Heart right ventricle (tissue), 16 donors: Measurements from ENCODE around the gene INHA. TPM values are rescaled to one million over a fixed set of nuclear protein-coding genes. Genes with fewer than 3 reads are reported as not detected.

Source experiments
- ATAC-seq, 8 donors: fragments of 200-7000 bp; cut with Tn5 transposase; one replicate each; pipeline ENCODE4 v1.9.1; 2020; ENCODE audit warnings: mild to moderate bottlenecking in 8 of 8, moderate library complexity in 8 of 8, moderate number of reproducible peaks in 1 of 8
- DNase-seq, 2 donors: peaks; one replicate each; pipeline ENCODE4 v3.0.0-alpha.2; 2020
- H3K27ac ChIP-seq, 10 donors: fragments of 200-600 bp; sonication (generic) in 2 of 10; one replicate each; pipeline versions ENCODE4 v1.5.0 to v1.8.0; 2020 to 2022; ENCODE audit warnings: mild to moderate bottlenecking in 3 of 10
- H3K27me3 ChIP-seq, 7 donors: fragments of 200-600 bp; one replicate each; pipeline ENCODE4 v1.8.0; 2021 to 2022; ENCODE audit warnings: mild to moderate bottlenecking in 2 of 7
- H3K36me3 ChIP-seq, 9 donors: fragments of 200-600 bp; sonication (generic) in 1 of 9; one replicate each; pipeline versions ENCODE4 v1.5.0 to v1.8.0; 2020 to 2022; ENCODE audit warnings: mild to moderate bottlenecking in 2 of 9
- H3K4me1 ChIP-seq, 9 donors: fragments of 200-600 bp; sonication (generic) in 1 of 9; one replicate each; pipeline versions ENCODE4 v1.5.0 to v1.8.0; 2020 to 2022; ENCODE audit warnings: mild to moderate bottlenecking in 4 of 9
- H3K4me3 ChIP-seq, 10 donors: fragments of 200-600 bp; sonication (generic) in 2 of 10; one replicate each; pipeline versions ENCODE4 v1.5.0 to v1.8.0; 2020 to 2022; ENCODE audit warnings: mild to moderate bottlenecking in 7 of 10, moderate library complexity in 2 of 10
- H3K9me3 ChIP-seq, 11 donors: fragments of 200-600 bp in 10 of 11; sonication (generic) in 2 of 11; one replicate each; pipeline versions ENCODE4 v1.5.0 to v1.8.0; 2013 to 2022; ENCODE audit warnings: mild to moderate bottlenecking in 2 of 11, control low read depth in 1 of 11, moderate library complexity in 1 of 11
- WGBS, 2 donors: extraction: QIAGEN DNeasy Blood & Tissue Kit; methylation state at CpG; one replicate each; pipeline ENCODE4 v1.1.7; 2013; ENCODE audit warnings: inconsistent platforms in 1 of 2; 5-methylcytosine and 5-hydroxymethylcytosine counted together
- intact Hi-C, 10 donors: fragments of 100-400 bp; cut with DNase I; formaldehyde crosslinking; loops; one replicate each; pipeline versions ENCODE4 v1.11.1 to v1.14.2; 2022
- polyA plus RNA-seq, 2 donors: library from polyadenylated mRNA; stranded (reverse); fragments of 200-250 nt; gene quantifications; one replicate each; pipeline ENCODE4 v1.2.3, GENCODE V29; 2013
- total RNA-seq, 10 donors: library from RNA; stranded (reverse); fragmentation: NEBNext Ultra II Directional in 3 of 10; extraction: Animal tissue kit (Norgen Biotek cat#: 25700) in 3 of 10; gene quantifications; one replicate each; pipeline versions ENCODE4 v1.2.1 to v1.2.4, GENCODE V29; 2021 to 2023
- TF ChIP-seq, protein P1 (sequence below), 9 donors: fragments of 200-600 bp; sonication (generic) in 2 of 9; IDR thresholded peaks; one replicate each; pipeline versions ENCODE4 v1.5.0 to v1.8.0; 2021 to 2022; ENCODE audit warnings: antibody characterized with exemption in 9 of 9, mild to moderate bottlenecking in 5 of 9, moderate library complexity in 1 of 9
- donor health status: Arrhythmogenic right ventricular cardiomyopathy.
- donor health status: ischemic (EF 13 %, LVEDD 7.1; RV severe dilation, severe dysfunction).
- donor health status: healthy with polysubstance abuse.
- donor health status: DM: no; HTN: yes; CAD: no.
- donor health status: DM: no; HTN: no; CAD: no.
- donor health status: ischemic (EF 25% LVEDD 6.9; RV normal size, moderate dysfunction).
- donor health status: ischemic (EF 25% LVEDD 5.7; RV mildly dilated, moderate dysfunction).
- donor health status: healthy.
- donor health status: DM: yes; HTN: yes; CAD: no.
- donor health status: Ischemic cardiomyopathy.
- donor health status: ischemic (EF 35%, LVEDD 5.7; RV mildly dilated, moderate dysfunction).
- donor health status: nonischemic (EF 11% LVEDD 7.7; RV severe dilation, severe dysfunction).
- donor health status: DM: yes; HTN: yes; CAD: no.
- donor health status: PGD.
- donor health status: ischemic (EF 29% LVEDD 5.4; RV normal size, mild dysfunction).
- donor health status: nonischemic (EF 23%, LVEDD 6.1; RV moderate dilation, normal function).

INHA gene
- total and polyA plus RNA-seq, 12 donors = 1.1 to 22.1 (median 3.0) TPM

DNA sequence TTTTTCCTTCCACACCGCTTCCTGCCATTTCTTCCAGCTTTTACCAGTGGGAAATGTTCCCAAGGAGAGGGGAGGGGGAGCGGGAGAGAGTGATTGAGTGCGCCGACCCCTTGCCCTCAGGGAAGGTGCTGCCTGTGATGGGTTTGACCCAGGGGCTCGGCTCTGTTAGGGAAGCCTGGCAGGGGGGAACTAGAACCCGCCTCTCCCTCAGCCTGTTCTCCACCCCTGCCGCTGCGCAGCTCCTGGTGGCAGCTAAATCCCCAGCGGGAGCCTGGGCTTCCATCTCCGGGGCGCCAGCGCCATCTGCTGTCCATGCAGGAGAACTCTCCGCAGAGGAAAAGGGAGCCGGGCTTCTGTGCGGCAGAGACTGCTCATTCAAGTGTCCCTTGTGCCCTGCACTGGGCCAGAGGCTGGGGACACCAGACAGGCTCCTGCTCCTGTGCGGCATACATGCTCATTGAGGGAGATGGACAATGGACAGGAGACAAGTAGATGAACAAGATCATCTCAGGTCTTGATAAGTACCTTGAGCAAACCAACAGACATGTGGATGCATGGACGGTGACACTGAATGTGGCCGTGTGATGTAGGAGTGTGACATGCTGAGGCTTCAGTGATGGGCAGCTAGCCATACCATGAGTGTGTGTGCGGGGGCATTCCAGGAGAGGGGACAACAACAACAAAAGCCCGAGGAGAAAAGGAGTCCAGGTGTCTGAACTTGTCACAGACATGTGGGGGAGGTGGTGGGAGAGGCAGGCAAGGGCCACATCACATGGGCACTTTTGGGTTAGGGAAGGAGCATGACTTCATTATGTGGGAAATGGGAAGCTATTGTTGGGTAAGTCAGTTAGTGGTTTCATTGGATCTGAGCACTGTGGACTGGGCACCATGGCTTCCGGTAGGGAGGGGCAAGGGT lies 41.8 kb upstream of the INHA start:
- ATAC-seq = peak; percentile 64 to 93 (median 86)
- no peak overlapping the region for H3K27ac ChIP-seq
- no peaks in the 10 kb centered on the region for H3K36me3 ChIP-seq
- peak; percentile 83 to 92 for DNase-seq
- TF ChIP-seq, protein P1, sequence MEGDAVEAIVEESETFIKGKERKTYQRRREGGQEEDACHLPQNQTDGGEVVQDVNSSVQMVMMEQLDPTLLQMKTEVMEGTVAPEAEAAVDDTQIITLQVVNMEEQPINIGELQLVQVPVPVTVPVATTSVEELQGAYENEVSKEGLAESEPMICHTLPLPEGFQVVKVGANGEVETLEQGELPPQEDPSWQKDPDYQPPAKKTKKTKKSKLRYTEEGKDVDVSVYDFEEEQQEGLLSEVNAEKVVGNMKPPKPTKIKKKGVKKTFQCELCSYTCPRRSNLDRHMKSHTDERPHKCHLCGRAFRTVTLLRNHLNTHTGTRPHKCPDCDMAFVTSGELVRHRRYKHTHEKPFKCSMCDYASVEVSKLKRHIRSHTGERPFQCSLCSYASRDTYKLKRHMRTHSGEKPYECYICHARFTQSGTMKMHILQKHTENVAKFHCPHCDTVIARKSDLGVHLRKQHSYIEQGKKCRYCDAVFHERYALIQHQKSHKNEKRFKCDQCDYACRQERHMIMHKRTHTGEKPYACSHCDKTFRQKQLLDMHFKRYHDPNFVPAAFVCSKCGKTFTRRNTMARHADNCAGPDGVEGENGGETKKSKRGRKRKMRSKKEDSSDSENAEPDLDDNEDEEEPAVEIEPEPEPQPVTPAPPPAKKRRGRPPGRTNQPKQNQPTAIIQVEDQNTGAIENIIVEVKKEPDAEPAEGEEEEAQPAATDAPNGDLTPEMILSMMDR (IDR thresholded peaks at IDR 0.05) = peak; percentile 94 to 98 (median 97)
- peaks cover 5 to 34% (median 18%) of the 10 kb centered on the region in 9 donors for H3K4me1 ChIP-seq
- peaks cover 0 to 60% (median 56%) of the 10 kb centered on the region in 7 donors for H3K27me3 ChIP-seq
- H3K9me3 ChIP-seq = no peaks in the 10 kb centered on the region
- 11 to 12% methylated on average over 21 of the region's 21 CpGs for WGBS, 2 donors
- H3K4me3 ChIP-seq = peak overlapping the region in 3 of 10 donors; percentile 11 to 21 (median 15)
- intact Hi-C loops = loop anchor here in 9 of 10 donors (1.0 to 5.0 kb wide), 8 partner anchors 33 to 128 kb away; partner anchors contain the start of gene GMPPA (in 1 of the 9)

DNA sequence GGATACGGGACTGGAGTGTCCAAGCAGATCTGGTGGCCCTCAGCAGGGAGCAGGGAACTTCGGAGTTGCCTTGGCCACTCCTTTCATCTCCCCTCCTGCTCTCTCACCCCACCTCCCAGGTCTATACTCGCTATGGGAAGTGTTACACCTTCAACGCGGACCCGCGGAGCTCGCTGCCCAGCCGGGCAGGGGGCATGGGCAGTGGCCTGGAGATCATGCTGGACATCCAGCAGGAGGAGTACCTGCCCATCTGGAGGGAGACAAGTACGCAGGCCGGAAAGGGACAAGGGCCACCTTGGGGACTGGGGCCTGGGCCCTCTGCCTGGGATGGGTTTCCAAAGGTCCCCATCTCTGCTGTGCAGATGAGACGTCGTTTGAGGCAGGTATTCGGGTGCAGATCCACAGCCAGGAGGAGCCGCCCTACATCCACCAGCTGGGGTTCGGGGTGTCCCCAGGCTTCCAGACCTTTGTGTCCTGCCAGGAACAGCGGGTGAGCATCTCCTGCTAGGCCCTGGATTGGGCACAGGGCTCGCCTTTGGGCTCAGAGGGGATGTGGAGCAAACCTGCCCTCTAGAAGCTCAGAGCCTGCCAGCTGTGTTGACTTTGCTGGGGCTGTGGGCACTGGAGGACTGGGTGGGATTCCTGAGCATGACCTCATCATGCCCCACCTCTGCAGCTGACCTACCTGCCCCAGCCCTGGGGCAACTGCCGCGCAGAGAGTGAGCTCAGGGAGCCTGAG lies 40.3 kb upstream of the INHA start:
- Histone ChIP-seq H3K4me1 (peaks cover 5 to 19% (median 12%) of the 10 kb centered on the region in 9 donors), H3K9me3 (no peaks in the 10 kb centered on the region), H3K4me3 (no peak overlapping the region), H3K27ac (no peak overlapping the region), H3K27me3 (peaks cover 0 to 46% (median 41%) of the 10 kb centered on the region in 7 donors), H3K36me3 (no peaks in the 10 kb centered on the region)
- intact Hi-C loops = loop anchor here in 8 of 10 donors (2.0 to 5.0 kb wide), 6 partner anchors 35 to 129 kb away; partner anchors contain the start of gene GMPPA (in 1 of the 8)
- WGBS, 2 donors = 76 to 88% methylated on average over 20 of the region's 20 CpGs
- no peak for ATAC-seq
- no peak for DNase-seq
- TF ChIP-seq, protein P1 (IDR thresholded peaks at IDR 0.05) = no peak

- no peak overlapping the region for H3K4me3 ChIP-seq
- WGBS, 2 donors = 85 to 92% methylated on average over 8 of the region's 8 CpGs
- peaks cover 0 to 43% (median 36%) of the 10 kb centered on the region in 7 donors for H3K27me3 ChIP-seq
- no peaks in the 10 kb centered on the region for H3K9me3 ChIP-seq
- ATAC-seq = no peak
- peaks cover 2 to 17% (median 7%) of the 10 kb centered on the region in 9 donors for H3K4me1 ChIP-seq
- intact Hi-C loops = loop anchor here in 7 of 10 donors (5.0 kb wide), 3 partner anchors 35 to 75 kb away; partner anchors contain the start of gene GMPPA (in 1 of the 7)
- no peak overlapping the region for H3K27ac ChIP-seq
- TF ChIP-seq, protein P1 (IDR thresholded peaks at IDR 0.05) = no peak
- no peak for DNase-seq
- H3K36me3 ChIP-seq = no peaks in the 10 kb centered on the region
Observed at GRCh38 chr2:219532378-219532649, 39.8 kb upstream of the INHA start.
